ENCODE data around the gene FN1. TPM values are rescaled to one million over a fixed set of nuclear protein-coding genes. Genes with fewer than 3 reads are reported as not detected.
A peak's percentile ranks its signal among the peaks of the same experiment; 100 is the strongest.
"Not testable (repeated sequence)": the region's sequence is repeated elsewhere in the genome, so short reads cannot be mapped to it uniquely, and the experiment has no call there.

The FN1 gene
- total RNA-seq, 8 experiments from 2014 or later: 5.6 to 1,687 (median 166) TPM

- no peak overlapping the region for H3K4me3 ChIP-seq
- in situ Hi-C loops (cut with MboI; ENCODE audit: low pct_unique_long_range_greater_than_20kb in 2 of 9, low sequenced_read_pairs in 9 of 9, unreplicated experiment in 9 of 9): no loop called here
- WGBS, 10 experiments: 90 to 100% (median 100%) methylated on average over 1 to 3 of the region's 3 CpGs
- H3K27ac ChIP-seq: no peak overlapping the region
- no peaks in the 10 kb centered on the region for H3K4me1 ChIP-seq (replicated peaks in 1 of 2)
- no peak for ATAC-seq (replicated peaks in 6 of 8)
Observed at GRCh38 chr2:215320102-215320501, 115.8 kb downstream of the FN1 start.

GRCh38 chr2:215319500-215319899 lies 116.4 kb downstream of the FN1 start:
- Histone ChIP-seq H3K27ac (no peak overlapping the region), H3K4me3 (no peak overlapping the region), H3K4me1 (replicated peaks in 1 of 2) (no peaks in the 10 kb centered on the region)
- ATAC-seq (replicated peaks in 6 of 8): no peak
- 93 to 100% (median 98%) methylated on average over 2 to 5 of the region's 5 CpGs; no CpG with 5 or more reads in 1 of the 10 experiments for WGBS, 10 experiments
- in situ Hi-C loops (cut with MboI; ENCODE audit: low pct_unique_long_range_greater_than_20kb in 2 of 9, low sequenced_read_pairs in 9 of 9, unreplicated experiment in 9 of 9): no loop called here

- 82 to 100% (median 100%) methylated on average over 1 to 2 of the region's 2 CpGs; no CpG with 5 or more reads in 3 of the 10 experiments for WGBS, 10 experiments
- H3K27ac ChIP-seq: no peak overlapping the region
- in situ Hi-C loops (cut with MboI; ENCODE audit: low pct_unique_long_range_greater_than_20kb in 2 of 9, low sequenced_read_pairs in 9 of 9, unreplicated experiment in 9 of 9): no loop called here
- H3K4me3 ChIP-seq: no peak overlapping the region
- H3K4me1 ChIP-seq (replicated peaks in 1 of 2): peaks cover 0 to 4% of the 10 kb centered on the region in 2 donors
- no peak for ATAC-seq (replicated peaks in 6 of 8)
Observed at GRCh38 chr2:215316336-215316735, 119.5 kb downstream of the FN1 start.

GRCh38 chr2:215315301-215315700 lies 120.6 kb downstream of the FN1 start:
- 100% methylated on average over 1 to 2 of the region's 2 CpGs; no CpG with 5 or more reads in 6 of the 10 experiments for WGBS, 10 experiments
- Histone ChIP-seq H3K4me1 (replicated peaks in 1 of 2) (peaks cover 4% of the 10 kb centered on the region in 2 donors), H3K4me3 (no peak overlapping the region), H3K27ac (no peak overlapping the region)
- no peak for ATAC-seq (replicated peaks in 6 of 8)
- in situ Hi-C loops (cut with MboI; ENCODE audit: low pct_unique_long_range_greater_than_20kb in 2 of 9, low sequenced_read_pairs in 9 of 9, unreplicated experiment in 9 of 9): no loop called here

GRCh38 chr2:215314896-215315295 lies 121.0 kb downstream of the FN1 start:
- peaks cover 4% of the 10 kb centered on the region in 2 donors for H3K4me1 ChIP-seq (replicated peaks in 1 of 2)
- ATAC-seq (replicated peaks in 6 of 8): no peak
- in situ Hi-C loops (cut with MboI; ENCODE audit: low pct_unique_long_range_greater_than_20kb in 2 of 9, low sequenced_read_pairs in 9 of 9, unreplicated experiment in 9 of 9): no loop called here
- no peak overlapping the region for H3K4me3 ChIP-seq
- H3K27ac ChIP-seq: no peak overlapping the region
- 71 to 100% (median 91%) methylated on average over 1 of the region's 1 CpG; no CpG with 5 or more reads in 5 of the 10 experiments for WGBS, 10 experiments

- in situ Hi-C loops (cut with MboI; ENCODE audit: low pct_unique_long_range_greater_than_20kb in 2 of 9, low sequenced_read_pairs in 9 of 9, unreplicated experiment in 9 of 9): no loop called here
- peak overlapping the region in 2 of 5 donors; percentile 64 to 83 for H3K4me3 ChIP-seq
- WGBS, 10 experiments: 54 to 93% (median 73%) methylated on average over 2 to 4 of the region's 4 CpGs; no CpG with 5 or more reads in 3 of the 10 experiments
- H3K27ac ChIP-seq: no peak overlapping the region
- H3K4me1 ChIP-seq (replicated peaks in 1 of 2): peaks cover 4% of the 10 kb centered on the region in 2 donors
- ATAC-seq (replicated peaks in 6 of 8): no peak
Observed at GRCh38 chr2:215313255-215313613, 122.6 kb downstream of the FN1 start.

- in situ Hi-C loops (cut with MboI; ENCODE audit: low pct_unique_long_range_greater_than_20kb in 2 of 9, low sequenced_read_pairs in 9 of 9, unreplicated experiment in 9 of 9): no loop called here
- H3K4me1 ChIP-seq (replicated peaks in 1 of 2): peaks cover 4% of the 10 kb centered on the region in 2 donors
- peak within 1 kb of the TSS; percentile 43 to 64 for H3K27ac ChIP-seq
- WGBS, 10 experiments: 0 to 40% (median 5%) methylated on average over 1 to 13 of the region's 64 CpGs
- H3K4me3 ChIP-seq: peak within 1 kb of the TSS; percentile 53 to 83 (median 64)
- peak; percentile 94 to 99 (median 98) for ATAC-seq (replicated peaks in 6 of 8)
Observed at GRCh38 chr2:215311625-215312396, 124.1 kb downstream of the FN1 start, which contains the start of gene ATIC. ATIC (plus strand) TSS chr2:215312059; CDS start chr2:215312143, 84 bp downstream.

GRCh38 chr2:215311259-215311624 lies 124.6 kb downstream of the FN1 start:
- in situ Hi-C loops (cut with MboI; ENCODE audit: low pct_unique_long_range_greater_than_20kb in 2 of 9, low sequenced_read_pairs in 9 of 9, unreplicated experiment in 9 of 9): not testable (repeated sequence)

More at GRCh38 chr2:215311259-215311624, 124.6 kb downstream of the FN1 start:
- H3K27ac ChIP-seq; H3K4me1 ChIP-seq (replicated peaks in 1 of 2); ATAC-seq (replicated peaks in 6 of 8): not testable (repeated sequence)
- H3K4me3 ChIP-seq: peak overlapping the region; percentile 53 to 83 (median 64)
- WGBS, 10 experiments: 21 to 93% (median 66%) methylated on average over 5 to 13 of the region's 13 CpGs; no CpG with 5 or more reads in 2 of the 10 experiments

Other genes with a start within 250 kb of the FN1 start
- gene ATIC, start 124.0 kb downstream of the FN1 start, total RNA-seq: 100 to 1,000 TPM in 2 of 8 experiments, 10 to 100 TPM in 6; 15.4 to 241 (median 74.6) TPM

All from motor neuron (in vitro differentiated cells).